ENCODE results near the gene STK4.

DNA sequence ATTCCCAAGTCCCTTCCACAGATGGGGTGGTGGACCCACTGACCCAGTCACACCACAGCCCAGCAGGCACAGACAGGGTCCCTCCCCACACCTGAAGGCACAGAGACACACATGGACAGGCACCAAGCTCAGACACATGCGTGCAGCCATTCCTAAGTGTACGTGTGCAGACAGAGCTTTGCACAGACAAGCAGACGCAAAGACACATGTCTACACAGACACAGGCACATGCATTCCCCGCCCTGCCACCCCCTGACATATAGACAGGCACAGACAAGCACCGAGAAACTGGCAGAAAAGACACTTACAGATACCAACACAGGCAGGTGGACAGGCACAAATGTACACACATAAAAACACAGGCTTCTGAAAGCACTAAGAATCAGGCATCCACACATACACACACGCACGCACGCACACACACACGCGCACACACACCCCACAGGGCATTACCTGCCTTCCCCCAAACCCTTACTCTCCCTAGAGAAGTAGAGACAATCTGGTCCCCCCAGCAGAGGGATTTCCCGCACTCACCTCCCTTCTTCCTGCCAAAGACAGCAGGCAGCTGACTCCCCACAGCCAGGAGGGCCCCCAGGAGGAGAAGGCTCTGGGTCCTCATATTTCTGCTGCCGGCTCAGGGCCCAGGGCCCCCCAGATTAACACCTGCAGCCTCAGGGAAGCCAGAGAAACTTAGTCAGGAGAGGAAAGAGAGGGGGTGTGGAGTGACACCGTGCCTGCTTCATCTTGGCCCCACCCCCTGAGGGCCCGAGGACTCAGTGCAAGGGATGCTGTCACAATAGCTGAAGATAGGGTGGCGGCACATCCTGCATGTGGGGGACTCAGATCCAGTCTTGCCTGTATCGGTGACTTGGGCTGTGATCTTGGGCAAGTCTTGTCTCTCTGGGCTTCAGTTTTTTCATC lies 148.4 kb downstream of the STK4 start, which contains the start of gene WFDC5:
- TF ChIP-seq, protein P1, sequence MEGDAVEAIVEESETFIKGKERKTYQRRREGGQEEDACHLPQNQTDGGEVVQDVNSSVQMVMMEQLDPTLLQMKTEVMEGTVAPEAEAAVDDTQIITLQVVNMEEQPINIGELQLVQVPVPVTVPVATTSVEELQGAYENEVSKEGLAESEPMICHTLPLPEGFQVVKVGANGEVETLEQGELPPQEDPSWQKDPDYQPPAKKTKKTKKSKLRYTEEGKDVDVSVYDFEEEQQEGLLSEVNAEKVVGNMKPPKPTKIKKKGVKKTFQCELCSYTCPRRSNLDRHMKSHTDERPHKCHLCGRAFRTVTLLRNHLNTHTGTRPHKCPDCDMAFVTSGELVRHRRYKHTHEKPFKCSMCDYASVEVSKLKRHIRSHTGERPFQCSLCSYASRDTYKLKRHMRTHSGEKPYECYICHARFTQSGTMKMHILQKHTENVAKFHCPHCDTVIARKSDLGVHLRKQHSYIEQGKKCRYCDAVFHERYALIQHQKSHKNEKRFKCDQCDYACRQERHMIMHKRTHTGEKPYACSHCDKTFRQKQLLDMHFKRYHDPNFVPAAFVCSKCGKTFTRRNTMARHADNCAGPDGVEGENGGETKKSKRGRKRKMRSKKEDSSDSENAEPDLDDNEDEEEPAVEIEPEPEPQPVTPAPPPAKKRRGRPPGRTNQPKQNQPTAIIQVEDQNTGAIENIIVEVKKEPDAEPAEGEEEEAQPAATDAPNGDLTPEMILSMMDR (IDR thresholded peaks at IDR 0.05; ENCODE audit: poor library complexity, severe bottlenecking): no peak
- TF ChIP-seq POLR2AphosphoS5 (IDR thresholded peaks at IDR 0.05) (no peak), TAF1 (IDR thresholded peaks at IDR 0.05; ENCODE audit: low read depth) (no peak), EP300 (conservative IDR thresholded peaks at IDR 0.05; ENCODE audit: poor library complexity, severe bottlenecking) (no peak), SMC3 (conservative IDR thresholded peaks at IDR 0.05; ENCODE audit: poor library complexity) (no peak), EZH2 (IDR thresholded peaks at IDR 0.05; ENCODE audit: borderline replicate concordance, insufficient read depth, low read length, poor library complexity, severe bottlenecking) (no peak), MXI1 (conservative IDR thresholded peaks at IDR 0.05; ENCODE audit: poor library complexity, severe bottlenecking) (no peak)
- TF ChIP-seq, protein P2, sequence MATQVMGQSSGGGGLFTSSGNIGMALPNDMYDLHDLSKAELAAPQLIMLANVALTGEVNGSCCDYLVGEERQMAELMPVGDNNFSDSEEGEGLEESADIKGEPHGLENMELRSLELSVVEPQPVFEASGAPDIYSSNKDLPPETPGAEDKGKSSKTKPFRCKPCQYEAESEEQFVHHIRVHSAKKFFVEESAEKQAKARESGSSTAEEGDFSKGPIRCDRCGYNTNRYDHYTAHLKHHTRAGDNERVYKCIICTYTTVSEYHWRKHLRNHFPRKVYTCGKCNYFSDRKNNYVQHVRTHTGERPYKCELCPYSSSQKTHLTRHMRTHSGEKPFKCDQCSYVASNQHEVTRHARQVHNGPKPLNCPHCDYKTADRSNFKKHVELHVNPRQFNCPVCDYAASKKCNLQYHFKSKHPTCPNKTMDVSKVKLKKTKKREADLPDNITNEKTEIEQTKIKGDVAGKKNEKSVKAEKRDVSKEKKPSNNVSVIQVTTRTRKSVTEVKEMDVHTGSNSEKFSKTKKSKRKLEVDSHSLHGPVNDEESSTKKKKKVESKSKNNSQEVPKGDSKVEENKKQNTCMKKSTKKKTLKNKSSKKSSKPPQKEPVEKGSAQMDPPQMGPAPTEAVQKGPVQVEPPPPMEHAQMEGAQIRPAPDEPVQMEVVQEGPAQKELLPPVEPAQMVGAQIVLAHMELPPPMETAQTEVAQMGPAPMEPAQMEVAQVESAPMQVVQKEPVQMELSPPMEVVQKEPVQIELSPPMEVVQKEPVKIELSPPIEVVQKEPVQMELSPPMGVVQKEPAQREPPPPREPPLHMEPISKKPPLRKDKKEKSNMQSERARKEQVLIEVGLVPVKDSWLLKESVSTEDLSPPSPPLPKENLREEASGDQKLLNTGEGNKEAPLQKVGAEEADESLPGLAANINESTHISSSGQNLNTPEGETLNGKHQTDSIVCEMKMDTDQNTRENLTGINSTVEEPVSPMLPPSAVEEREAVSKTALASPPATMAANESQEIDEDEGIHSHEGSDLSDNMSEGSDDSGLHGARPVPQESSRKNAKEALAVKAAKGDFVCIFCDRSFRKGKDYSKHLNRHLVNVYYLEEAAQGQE (IDR thresholded peaks at IDR 0.05; ENCODE audit: borderline replicate concordance): no peak
